ENCODE data around the gene ZNF700.
"Not testable (repeated sequence)": the region's sequence is repeated elsewhere in the genome, so short reads cannot be mapped to it uniquely, and the experiment has no call there.

- TF ChIP-seq POLR2A, POLR2AphosphoS5 (IDR thresholded peaks at IDR 0.05; ENCODE audit: low read depth, low read length): not testable (repeated sequence)
These were observed 24.7 kb downstream of the ZNF700 start for GRCh38 chr19:11949614-11950080.

All from GM12892 (cell line).